Panc1 (cell line): ENCODE measurements around the gene LMNB1. TPM values are rescaled to one million over a fixed set of nuclear protein-coding genes. Genes with fewer than 3 reads are reported as not detected.
"Not testable (repeated sequence)": the region's sequence is repeated elsewhere in the genome, so short reads cannot be mapped to it uniquely, and the experiment has no call there.

Source experiments
- ATAC-seq: fragments of 200-7000 bp; cut with Tn5 transposase; 2 replicates; pipeline ENCODE4 v1.9.1; 2020; ENCODE audit warnings: mild to moderate bottlenecking, moderate library complexity
- BruUV-seq: library from RNA; stranded (reverse); fragments of 400-500 nt; replicated peaks from 2 replicates; lab custom pipeline; 2021; lab: Mats Ljungman, UMichigan
- CTCF ChIA-PET: fragments of 300-600 bp; sonication (Branson Sonifier 250); formaldehyde crosslinking; loops from one replicate; lab custom pipeline; 2022; ENCODE audit warnings: antibody characterized with exemption; lab: Charles Lee
- POLR2A ChIA-PET: fragments of 300-600 bp; sonication (Branson Sonifier 250); formaldehyde crosslinking; loops from one replicate; lab custom pipeline; 2022; ENCODE audit warnings: antibody characterized with exemption; lab: Charles Lee
- DNase-seq: peaks from one replicate; pipeline ENCODE4 v3.0.0-alpha.2; 2010; ENCODE audit warnings: low read depth, low spot score
- H3K27ac ChIP-seq: 2 replicates; pipeline ENCODE4 v1.5.1; 2011; ENCODE audit warnings: mild to moderate bottlenecking, low read length, inconsistent platforms
- H3K27me3 ChIP-seq: fragments of 200-500 bp; sonication (Bioruptor generic); 2 replicates; pipeline ENCODE4 v1.6.0; 2014; ENCODE audit warnings: low read length, inconsistent platforms; ENCODE audit not compliant: control insufficient read depth, insufficient read depth
- H3K36me3 ChIP-seq: fragments of 200-500 bp; sonication (Bioruptor generic); 2 replicates; pipeline ENCODE4 v1.5.1; 2014; ENCODE audit warnings: inconsistent platforms, mild to moderate bottlenecking, low read length, moderate library complexity; ENCODE audit not compliant: control insufficient read depth, insufficient read depth
- H3K4me1 ChIP-seq: 2 replicates; pipeline ENCODE4 v1.5.1; 2011; ENCODE audit warnings: inconsistent platforms, mild to moderate bottlenecking, low read length, moderate library complexity; ENCODE audit not compliant: control insufficient read depth, insufficient read depth
- H3K4me3 ChIP-seq, 2 experiments: 2 replicates each; pipeline ENCODE4 v1.5.1; 2011 to 2012; ENCODE audit warnings: low read depth in 2 of 2, low read length in 2 of 2, mild to moderate bottlenecking in 2 of 2, inconsistent platforms in 1 of 2, moderate library complexity in 1 of 2
- H3K9me3 ChIP-seq: fragments of 200-500 bp; sonication (Bioruptor generic); 2 replicates; pipeline ENCODE4 v1.5.1; 2014; ENCODE audit warnings: low read depth, mild to moderate bottlenecking, inconsistent platforms, low read length, moderate library complexity; ENCODE audit not compliant: control insufficient read depth, insufficient read depth
- CTCF ChIP-seq: fragments of 450-650 bp; IDR thresholded peaks from 2 replicates; pipeline ENCODE4 v1.5.1; 2017; ENCODE audit warnings: mild to moderate bottlenecking
- POLR2AphosphoS5 ChIP-seq: IDR thresholded peaks from 2 replicates; pipeline ENCODE4 v1.6.1; 2012; ENCODE audit warnings: mild to moderate bottlenecking, low read depth, low read length, moderate library complexity
- REST ChIP-seq, 2 experiments: IDR thresholded peaks; 2 replicates each; pipeline ENCODE4 v1.6.1; 2011 to 2012; ENCODE audit warnings: low read depth in 2 of 2, control low read depth in 1 of 2, low read length in 1 of 2, mild to moderate bottlenecking in 1 of 2, moderate library complexity in 1 of 2; ENCODE audit not compliant: insufficient read depth in 1 of 2
- SIN3A ChIP-seq: IDR thresholded peaks from 2 replicates; pipeline ENCODE4 v1.6.1; 2012; ENCODE audit warnings: low read depth, mild to moderate bottlenecking, low read length, moderate library complexity, borderline replicate concordance; ENCODE audit not compliant: insufficient read depth
- TCF7L2 ChIP-seq: IDR thresholded peaks from 2 replicates; pipeline ENCODE4 v1.6.1; 2011; ENCODE audit warnings: mild to moderate bottlenecking, low read depth, low read length, inconsistent platforms
- in situ Hi-C: cut with HindIII; loops from 2 replicates; pipeline ENCODE4 v1.10.0; 2016; ENCODE audit warnings: low sequenced_read_pairs, low pct_unique_long_range_greater_than_20kb
- intact Hi-C: fragments of 100-400 bp; cut with micrococcal nuclease; formaldehyde crosslinking; loops from one replicate; pipeline ENCODE4 v1.10.0; 2022; ENCODE audit not compliant: unreplicated experiment
- total RNA-seq: library from RNA; stranded (reverse); gene quantifications from one replicate; pipeline ENCODE4 v1.2.1, GENCODE V29; 2021; ENCODE audit not compliant: unreplicated experiment

LMNB1 gene
- total RNA-seq, 1 experiment from 2014 or later: 122 TPM

GRCh38 chr5:126793648-126794047 is 16.7 kb downstream of the LMNB1 start:
- BruUV-seq, H3K36me3 ChIP-seq, H3K27ac ChIP-seq, H3K9me3 ChIP-seq, H3K4me1 ChIP-seq, intact Hi-C loops, ATAC-seq, in situ Hi-C loops, POLR2A ChIA-PET, H3K27me3 ChIP-seq, H3K4me3 ChIP-seq, CTCF ChIA-PET, DNase-seq: not testable (repeated sequence)

- no peaks in the 10 kb centered on the region for H3K27me3 ChIP-seq
- no peak for DNase-seq
- intact Hi-C loops (no loop called here), in situ Hi-C loops (no loop called here)
- H3K9me3 ChIP-seq: no peaks in the 10 kb centered on the region
- H3K27ac ChIP-seq: peak overlapping the region; percentile 36; the same call in 1 of the 2 replicates
- H3K36me3 ChIP-seq: no peaks in the 10 kb centered on the region
- no peak overlapping the region for H3K4me3 ChIP-seq
- ChIA-PET CTCF (no interaction called here), POLR2A (interaction anchor here (0.7 kb wide), 1 partner anchor 12 kb away, joined by 3 read pairs; no protein-coding TSS in a partner anchor)
- TF ChIP-seq POLR2AphosphoS5: no peak
- peaks cover 6% of the 10 kb centered on the region; the same call in 1 of the 2 replicates for H3K4me1 ChIP-seq
- TSS peak; percentile 24 for BruUV-seq
- no peak for ATAC-seq
Measured at GRCh38 chr5:126794157-126794828, 17.4 kb downstream of the LMNB1 start.

- H3K27ac ChIP-seq: no peak overlapping the region
- no peaks in the 10 kb centered on the region for H3K36me3 ChIP-seq
- in situ Hi-C loops: no loop called here
- CTCF ChIA-PET: no interaction called here
- intact Hi-C loops: no loop called here
- no peaks in the 10 kb centered on the region for H3K9me3 ChIP-seq
- TF ChIP-seq TCF7L2: no peak
- TF ChIP-seq POLR2AphosphoS5: no peak
- TF ChIP-seq SIN3A: no peak
- TF ChIP-seq CTCF: no peak
- no peak for TF ChIP-seq REST (IDR thresholded peaks at IDR 0.05; ENCODE audit: insufficient read depth in 1 of 2, low read depth in 2 of 2, low read length in 1 of 2)
- peaks cover 5% of the 10 kb centered on the region; the same call in 1 of the 2 replicates for H3K4me1 ChIP-seq
- ATAC-seq (peak; percentile 52; the same call in 1 of the 2 replicates), DNase-seq (no peak)
- no peaks in the 10 kb centered on the region for H3K27me3 ChIP-seq
- POLR2A ChIA-PET: no interaction called here
- no TSS peak for BruUV-seq
- H3K4me3 ChIP-seq: no peak overlapping the region
Measured at GRCh38 chr5:126799780-126800179, 22.8 kb downstream of the LMNB1 start.
